Dermis microvascular lymphatic vessel endothelial cell (primary cell): ENCODE measurements around the gene TTC39C. TPM values are rescaled to one million over a fixed set of nuclear protein-coding genes. Genes with fewer than 3 reads are reported as not detected.

Experiments used
- DNase-seq, 2 donors: peaks; one replicate each; pipeline versions ENCODE4 v3.0.0 to v3.0.0-alpha.2; 2010; ENCODE audit warnings: low read depth in 2 of 2
- total RNA-seq: library from RNA; depleted of rRNA; stranded (reverse); fragments of >200 nt; gene quantifications from 2 replicates; pipeline ENCODE4 v1.2.1, GENCODE V29; 2014

Gene TTC39C
- total RNA-seq, 1 donor from 2014 or later, result 1.2 TPM

GRCh38 chr18:24083550-24083949 is 69.0 kb downstream of the TTC39C start:
- no peak for DNase-seq

GRCh38 chr18:24086082-24086481 is 71.5 kb downstream of the TTC39C start:
- DNase-seq, result no peak

GRCh38 chr18:24089076-24089475 is 74.5 kb downstream of the TTC39C start:
- no peak for DNase-seq

- DNase-seq, result no peak
These were observed 75.2 kb downstream of the TTC39C start for GRCh38 chr18:24089515-24090337.

GRCh38 chr18:24090876-24091275 is 76.3 kb downstream of the TTC39C start:
- DNase-seq, result no peak

- no peak for DNase-seq
These were observed 80.0 kb downstream of the TTC39C start for GRCh38 chr18:24094561-24094960.

- no peak for DNase-seq
These were observed 81.4 kb downstream of the TTC39C start for GRCh38 chr18:24095976-24096375.

GRCh38 chr18:24103320-24104021 is 88.9 kb downstream of the TTC39C start:
- no peak for DNase-seq

GRCh38 chr18:24104486-24104885 is 89.9 kb downstream of the TTC39C start:
- no peak for DNase-seq

GRCh38 chr18:24108641-24109040 is 94.1 kb downstream of the TTC39C start:
- no peak for DNase-seq

- DNase-seq, result no peak
These were observed 97.4 kb downstream of the TTC39C start for GRCh38 chr18:24111936-24112335.

- DNase-seq, result no peak
These were observed 97.9 kb downstream of the TTC39C start for GRCh38 chr18:24112464-24112863.

- no peak for DNase-seq
These were observed 98.5 kb downstream of the TTC39C start for GRCh38 chr18:24112874-24113615.

GRCh38 chr18:24114924-24115549 is 100.5 kb downstream of the TTC39C start:
- DNase-seq, result no peak

- no peak for DNase-seq
These were observed 101.1 kb downstream of the TTC39C start for GRCh38 chr18:24115628-24116027.

GRCh38 chr18:24118750-24119577 is 104.4 kb downstream of the TTC39C start:
- DNase-seq, result peak; percentile 60 to 78

- no peak for DNase-seq
These were observed 106.1 kb downstream of the TTC39C start for GRCh38 chr18:24120676-24121075.

GRCh38 chr18:24121625-24122024 is 107.1 kb downstream of the TTC39C start:
- DNase-seq, result no peak

GRCh38 chr18:24126155-24126961 is 111.8 kb downstream of the TTC39C start:
- no peak for DNase-seq

GRCh38 chr18:24127735-24128134 is 113.2 kb downstream of the TTC39C start:
- no peak for DNase-seq
